HG02870 (cell line): ENCODE measurements around the gene PPIP5K2.
A peak's percentile ranks its signal among the peaks of the same experiment; 100 is the strongest.
"Not testable (repeated sequence)": the region's sequence is repeated elsewhere in the genome, so short reads cannot be mapped to it uniquely, and the experiment has no call there.

Experiments used
- ATAC-seq: cut with Tn5 transposase; IDR thresholded peaks from one replicate; pipeline ENCODE4 v1.9.1; 2021; ENCODE audit warnings: mild to moderate bottlenecking, moderate library complexity; ENCODE audit not compliant: unreplicated experiment

Gene PPIP5K2

GRCh38 chr5:103120607-103121200 is 603 bp downstream of the PPIP5K2 start:
- ATAC-seq: no peak

- no peak for ATAC-seq
These were observed 2.1 kb downstream of the PPIP5K2 start for GRCh38 chr5:103122242-103122641.

GRCh38 chr5:103126557-103126956 is 6.5 kb downstream of the PPIP5K2 start:
- no peak for ATAC-seq

DNA sequence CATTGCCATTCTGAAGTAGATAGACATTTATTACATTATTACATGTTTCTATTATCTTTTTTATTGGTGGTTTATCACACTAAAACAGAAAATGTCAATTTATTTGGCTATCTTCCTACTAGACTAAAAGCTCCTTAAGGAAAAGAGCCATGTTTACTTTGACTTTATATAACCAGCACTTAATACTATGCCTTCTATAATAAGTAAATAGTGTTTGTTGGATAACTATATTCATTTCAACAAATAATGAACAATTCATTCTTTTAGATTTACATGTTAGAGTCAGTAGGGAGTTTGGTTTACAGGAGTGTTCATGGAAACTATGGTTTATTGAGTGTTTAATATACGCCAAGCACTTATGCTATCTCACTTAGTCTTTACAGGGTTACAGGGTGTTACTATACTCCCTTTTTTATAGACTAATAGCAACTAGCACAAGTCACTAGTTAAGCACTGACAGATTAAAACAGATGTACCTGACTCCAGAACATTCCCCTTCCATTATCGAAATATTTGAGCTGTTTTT is 7.3 kb downstream of the PPIP5K2 start:
- no peak for ATAC-seq

DNA sequence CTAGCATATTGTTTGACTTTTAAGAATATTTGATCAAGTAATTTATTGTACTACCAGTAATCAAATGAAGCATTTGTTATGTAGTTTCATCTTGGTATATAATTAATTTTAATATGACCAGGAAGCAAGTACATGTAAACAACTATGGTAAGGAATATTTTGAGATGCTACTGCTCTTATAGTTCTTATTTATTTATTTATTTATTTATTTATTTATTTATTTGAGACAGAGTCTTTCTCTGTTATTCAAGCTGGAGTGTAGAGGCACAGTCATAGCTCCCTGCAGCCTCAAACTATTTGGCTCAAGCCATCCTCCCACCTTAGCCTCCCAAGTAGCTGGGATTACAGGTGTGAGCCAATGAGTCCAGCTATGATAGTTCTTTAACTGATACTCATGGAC is 8.1 kb downstream of the PPIP5K2 start:
- ATAC-seq: no peak

- no peak for ATAC-seq
These were observed 12.6 kb downstream of the PPIP5K2 start for GRCh38 chr5:103132684-103133083.

DNA sequence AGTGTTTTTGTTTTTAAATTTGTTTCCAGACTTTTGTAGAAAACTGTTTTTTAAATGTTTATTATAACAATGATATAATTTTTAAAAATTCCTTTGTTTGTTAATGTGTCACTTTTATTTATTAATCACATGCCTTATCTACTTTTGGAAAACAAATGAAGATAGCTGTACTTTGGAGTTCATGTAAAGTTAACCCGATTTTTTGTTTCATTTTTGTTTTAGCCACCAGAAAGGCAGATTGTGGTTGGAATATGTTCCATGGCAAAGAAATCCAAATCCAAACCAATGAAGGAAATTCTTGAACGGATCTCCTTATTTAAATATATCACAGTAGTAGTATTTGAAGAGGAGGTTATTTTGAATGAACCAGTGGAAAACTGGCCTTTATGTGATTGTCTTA is 13.1 kb downstream of the PPIP5K2 start:
- no peak for ATAC-seq

DNA sequence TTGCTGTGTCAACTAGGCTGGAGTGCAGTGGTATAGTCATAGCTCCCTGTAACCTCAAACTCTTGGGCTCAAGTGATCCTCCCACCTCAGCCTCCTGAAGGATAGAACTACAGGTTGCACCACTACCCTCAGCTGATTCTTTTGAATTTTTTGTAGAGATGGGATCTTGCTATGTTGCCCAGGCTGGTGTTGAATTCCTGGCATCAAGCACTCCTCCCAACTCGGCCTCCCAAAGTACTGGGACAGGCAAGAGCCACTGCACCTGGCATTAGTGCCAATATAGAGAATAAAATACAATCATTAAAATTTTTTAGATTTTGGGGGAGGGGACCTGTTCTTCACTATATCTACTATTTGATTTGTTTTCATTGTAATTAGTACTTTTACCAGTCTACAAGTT is 15.4 kb downstream of the PPIP5K2 start:
- no peak for ATAC-seq

DNA sequence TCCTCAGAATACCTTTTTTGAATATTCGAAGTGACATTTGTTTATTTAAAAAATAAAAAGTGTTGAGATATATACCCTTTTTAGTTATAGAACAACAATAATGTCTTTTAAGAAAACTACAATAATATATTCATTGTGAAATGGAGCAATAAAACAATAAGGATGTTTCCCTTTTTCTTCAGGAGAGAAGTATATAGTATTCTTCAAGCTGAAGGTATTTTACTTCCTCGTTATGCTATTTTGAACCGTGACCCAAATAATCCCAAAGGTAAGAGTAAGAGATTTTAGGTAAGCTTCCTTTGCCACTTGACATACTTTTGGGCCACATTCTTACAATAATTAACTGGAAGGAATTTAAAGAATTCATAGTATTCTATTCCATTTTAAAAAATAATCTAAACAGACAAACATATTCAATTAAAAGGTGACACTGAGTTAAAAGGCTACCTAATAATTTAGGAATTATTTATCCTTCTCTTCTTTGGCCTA is 18.1 kb downstream of the PPIP5K2 start:
- no peak for ATAC-seq

DNA sequence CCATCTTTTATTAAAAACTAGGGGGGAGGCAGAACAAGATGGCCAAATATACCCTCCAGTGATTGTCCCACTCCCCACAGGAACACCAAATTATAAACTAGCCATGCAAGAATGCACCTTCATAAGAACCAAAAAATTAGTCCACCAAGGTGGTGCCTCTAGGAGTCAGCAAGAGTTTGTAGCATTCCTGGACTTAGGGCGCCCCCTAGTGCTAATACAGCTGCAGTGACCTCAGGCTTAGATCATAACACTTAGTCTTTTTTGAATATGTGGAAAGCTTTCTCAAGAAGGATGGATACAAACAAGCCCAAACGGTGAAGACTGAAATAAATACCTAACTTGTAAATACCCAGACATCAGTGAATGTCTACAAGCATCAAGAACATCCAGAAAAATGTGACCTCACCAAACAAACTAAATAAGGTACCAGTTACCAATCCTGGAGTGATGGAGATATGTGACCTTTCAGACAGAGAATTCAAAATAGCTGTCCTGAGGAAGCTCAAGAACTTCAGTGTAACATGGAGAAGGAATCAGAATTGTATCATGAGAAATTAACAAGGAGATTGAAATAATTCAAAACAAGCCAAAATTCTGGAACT is 19.3 kb downstream of the PPIP5K2 start:
- ATAC-seq: peak; percentile 96

- not testable (repeated sequence) for ATAC-seq
These were observed 22.0 kb downstream of the PPIP5K2 start for GRCh38 chr5:103142132-103142531.

- ATAC-seq: no peak
These were observed 25.1 kb downstream of the PPIP5K2 start for GRCh38 chr5:103145196-103145595.

- no peak for ATAC-seq
These were observed 28.1 kb downstream of the PPIP5K2 start for GRCh38 chr5:103148213-103148612.

- no peak for ATAC-seq
These were observed 31.1 kb downstream of the PPIP5K2 start for GRCh38 chr5:103151156-103151555.

- no peak for ATAC-seq
These were observed 46.6 kb downstream of the PPIP5K2 start for GRCh38 chr5:103166706-103167105.

DNA sequence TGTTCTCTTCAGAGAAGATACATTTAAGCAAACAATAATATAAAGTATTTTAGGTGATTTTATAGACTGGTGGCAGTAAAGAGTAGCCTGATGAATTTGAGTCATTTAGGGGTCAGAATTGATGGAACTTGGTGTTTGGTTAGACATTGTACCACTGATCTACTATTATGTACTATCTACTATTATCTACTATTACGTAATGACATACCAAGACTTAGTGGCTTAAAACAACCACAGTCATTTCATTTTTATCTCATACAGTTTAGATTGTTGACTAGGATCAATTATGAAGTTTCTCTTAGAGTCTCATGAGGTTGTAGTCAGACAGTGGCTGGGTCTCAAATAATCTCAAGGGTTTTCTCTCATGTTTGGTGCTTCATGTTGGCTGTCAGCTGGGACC is 54.0 kb downstream of the PPIP5K2 start:
- no peak for ATAC-seq

DNA sequence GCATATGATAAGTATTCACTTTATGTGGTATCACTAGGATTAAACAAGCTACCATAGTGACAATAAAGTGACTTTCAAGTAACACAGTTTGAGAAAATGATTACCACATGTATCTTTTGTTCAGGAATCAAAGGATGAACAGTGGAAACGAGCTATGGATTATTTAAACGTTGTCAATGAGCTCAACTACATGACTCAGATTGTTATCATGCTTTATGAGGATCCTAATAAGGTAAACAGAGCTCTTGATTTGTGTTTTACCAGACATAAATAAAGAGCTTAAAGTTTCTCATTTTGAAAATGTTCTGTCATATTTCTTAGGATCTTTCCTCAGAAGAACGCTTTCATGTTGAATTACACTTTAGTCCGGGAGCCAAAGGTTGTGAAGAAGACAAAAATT is 57.4 kb downstream of the PPIP5K2 start:
- ATAC-seq: no peak

DNA sequence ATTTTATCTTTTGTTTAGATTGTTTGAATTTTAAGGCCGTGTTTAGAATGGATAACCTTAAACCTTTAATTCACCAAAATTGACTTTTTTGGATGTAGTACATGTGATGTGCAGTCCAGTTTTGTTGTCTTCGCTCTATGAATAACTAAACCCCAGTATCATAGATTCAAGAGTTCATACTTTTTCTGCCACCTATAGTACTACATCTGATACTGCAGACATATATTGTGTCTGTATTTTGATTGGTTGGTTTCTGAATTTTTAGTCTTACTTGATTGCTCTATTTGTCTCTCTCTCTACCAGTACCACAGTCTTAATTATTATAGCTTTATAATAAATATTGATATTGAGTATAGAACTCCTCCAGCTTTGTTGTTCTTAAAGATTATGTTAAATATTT is 58.1 kb downstream of the PPIP5K2 start:
- no peak for ATAC-seq

DNA sequence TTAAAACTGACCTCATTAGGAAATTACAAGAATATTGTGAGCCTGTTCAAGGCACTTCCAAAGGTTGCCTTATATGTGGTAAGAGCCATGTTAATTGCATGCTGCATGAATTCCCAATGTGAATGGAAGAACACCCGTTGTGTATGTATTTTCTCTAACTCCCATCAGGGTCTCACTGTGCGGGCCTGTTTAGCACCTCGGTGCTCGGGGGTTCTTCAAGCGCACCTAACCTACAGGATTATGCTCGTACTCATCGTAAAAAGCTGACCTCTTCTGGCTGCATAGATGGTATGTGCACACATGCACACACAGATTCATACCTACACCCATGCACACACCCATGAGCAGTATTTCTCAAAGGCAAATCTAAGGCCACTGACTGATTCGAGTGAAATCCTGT is 66.1 kb downstream of the PPIP5K2 start:
- ATAC-seq: no peak

GRCh38 chr5:103188436-103188835 is 68.3 kb downstream of the PPIP5K2 start:
- no peak for ATAC-seq

- ATAC-seq: no peak
These were observed 83.1 kb downstream of the PPIP5K2 start for GRCh38 chr5:103203226-103203625.

DNA sequence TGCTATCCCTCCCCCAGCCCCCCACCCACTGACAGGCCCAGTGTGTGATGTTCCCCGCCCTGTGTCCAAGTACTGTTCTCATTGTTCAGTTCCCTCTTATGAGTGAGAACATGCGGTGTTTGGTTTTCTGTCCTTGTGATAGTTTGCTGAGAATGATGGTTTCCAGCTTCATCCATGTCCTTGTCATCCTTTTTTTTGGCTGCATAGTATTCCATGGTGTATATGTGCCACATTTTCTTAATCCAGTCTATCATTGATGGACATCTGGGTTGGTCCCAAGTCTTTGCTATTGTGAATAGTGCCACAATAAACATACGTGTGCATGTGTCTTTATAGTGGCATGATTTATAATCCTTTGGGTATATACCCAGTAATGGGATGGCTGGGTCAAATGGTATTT is 84.9 kb downstream of the PPIP5K2 start:
- not testable (repeated sequence) for ATAC-seq
